Activated CD8-positive, alpha-beta T cell treated with anti-CD3 and anti-CD28 coated beads for 36 hours (primary cell): ENCODE results near the gene BCLAF1. TPM values are rescaled to one million over a fixed set of nuclear protein-coding genes. Genes with fewer than 3 reads are reported as not detected.

Experiments used
- ATAC-seq: fragments of 200-7000 bp; cut with Tn5 transposase; one replicate; pipeline ENCODE4 v1.10.0; 2021; ENCODE audit warnings: mild to moderate bottlenecking, moderate library complexity
- CTCF ChIA-PET: fragments of 350-600 bp; sonication (Branson Sonifier 250); formaldehyde crosslinking; loops from one replicate; lab custom pipeline; 2021; ENCODE audit warnings: antibody characterized with exemption; lab: Charles Lee
- POLR2A ChIA-PET: fragments of 350-600 bp; sonication (Branson Sonifier 250); formaldehyde crosslinking; loops from one replicate; lab custom pipeline; 2021; ENCODE audit warnings: antibody characterized with exemption; lab: Charles Lee
- DNase-seq: peaks from one replicate; pipeline ENCODE4 v3.0.0-alpha.2; 2020
- H3K27ac Mint-ChIP-seq: one replicate; pipeline ENCODE4 v1.8.0; 2021; ENCODE audit warnings: mild to moderate bottlenecking, mixed read lengths
- H3K27me3 Mint-ChIP-seq: one replicate; pipeline ENCODE4 v1.8.0; 2021; ENCODE audit warnings: mixed read lengths
- H3K36me3 Mint-ChIP-seq: one replicate; pipeline ENCODE4 v1.8.0; 2021; ENCODE audit warnings: low read depth, mixed read lengths
- H3K4me1 Mint-ChIP-seq: one replicate; pipeline ENCODE4 v1.8.0; 2021; ENCODE audit warnings: low read depth, mixed read lengths
- H3K4me3 Mint-ChIP-seq: one replicate; pipeline ENCODE4 v1.8.0; 2021; ENCODE audit warnings: mild to moderate bottlenecking, moderate library complexity, mixed read lengths
- H3K9me3 Mint-ChIP-seq: one replicate; pipeline ENCODE4 v1.8.0; 2021; ENCODE audit warnings: mixed read lengths
- CTCF ChIP-seq: fragments of 200-600 bp; IDR thresholded peaks from one replicate; pipeline ENCODE4 v1.8.0; 2022; ENCODE audit warnings: antibody characterized with exemption, mild to moderate bottlenecking
- intact Hi-C: fragments of 100-400 bp; cut with micrococcal nuclease; formaldehyde crosslinking; loops from one replicate; pipeline ENCODE4 v1.10.0; 2022
- total RNA-seq, 2 experiments: library from RNA; stranded (reverse); gene quantifications; one replicate each; pipeline ENCODE4 v1.2.3, GENCODE V29; 2021

Gene BCLAF1
- total RNA-seq = 100 to 1,000 TPM; 128 to 137 TPM

GRCh38 chr6:136289579-136290409, at the start of gene BCLAF1:
Gene BCLAF1, minus strand, starts transcription at chr6:136289846. Its CDS starts 9,980 bp downstream, at chr6:136279866.
- Mint-ChIP-seq H3K36me3 (peaks cover 43% of the 10 kb centered on the region), H3K4me1 (peaks cover 37% of the 10 kb centered on the region), H3K27me3 (no peaks in the 10 kb centered on the region), H3K4me3 (peak within 1 kb of the TSS; percentile 91), H3K27ac (peak within 1 kb of the TSS; percentile 100), H3K9me3 (no peaks in the 10 kb centered on the region)
- POLR2A ChIA-PET = interaction anchor here (0.5 to 6.5 kb wide), 23 partner anchors 9 to 1645 kb away, joined by 3 to 88 read pairs (median 4); partner anchors contain the start of genes AHI1, MAP3K5, MTFR2 and MYB
- intact Hi-C loops = loop anchor here (5.0 kb wide), 1 partner anchor 37 kb away; the partner anchor contains the start of gene MTFR2
- TF ChIP-seq CTCF = no peak
- CTCF ChIA-PET = interaction anchor here (0.8 to 1.7 kb wide), 11 partner anchors 15 to 505 kb away, joined by 3 to 6 read pairs (median 3); partner anchors contain the start of genes MAP3K5 and MTFR2
- DNase-seq = peak; percentile 100
- ATAC-seq = peak; percentile 85

- POLR2A ChIA-PET = interaction anchor here (1.4 kb wide), 1 partner anchor 27 kb away, joined by 3 read pairs; no protein-coding TSS in a partner anchor
- Mint-ChIP-seq H3K36me3 (no peaks in the 10 kb centered on the region), H3K9me3 (no peaks in the 10 kb centered on the region), H3K4me1 (no peaks in the 10 kb centered on the region), H3K27ac (no peak overlapping the region), H3K4me3 (no peak overlapping the region), H3K27me3 (no peaks in the 10 kb centered on the region)
- CTCF ChIA-PET = interaction anchor here (2.4 kb wide), 1 partner anchor 21 kb away, joined by 8 read pairs; no protein-coding TSS in a partner anchor
- no peak for DNase-seq
- no peak for ATAC-seq
- TF ChIP-seq CTCF = no peak
- intact Hi-C loops = no loop called here
These were observed 48.8 kb upstream of the BCLAF1 start for GRCh38 chr6:136338486-136338885.

- ATAC-seq (no peak), DNase-seq (no peak)
- intact Hi-C loops = no loop called here
- no peaks in the 10 kb centered on the region for H3K9me3 Mint-ChIP-seq
- no peaks in the 10 kb centered on the region for H3K36me3 Mint-ChIP-seq
- ChIA-PET POLR2A (interaction anchor here (1.4 kb wide), 1 partner anchor 28 kb away, joined by 3 read pairs; no protein-coding TSS in a partner anchor), CTCF (interaction anchor here (0.7 to 2.4 kb wide), 2 partner anchors 20 to 101 kb away, joined by 3 to 8 read pairs; no protein-coding TSS in a partner anchor)
- H3K27ac Mint-ChIP-seq = no peak overlapping the region
- H3K27me3 Mint-ChIP-seq = no peaks in the 10 kb centered on the region
- no peak for TF ChIP-seq CTCF
- H3K4me3 Mint-ChIP-seq = no peak overlapping the region
- H3K4me1 Mint-ChIP-seq = no peaks in the 10 kb centered on the region
These were observed 48.0 kb upstream of the BCLAF1 start for GRCh38 chr6:136337606-136338005.

GRCh38 chr6:136337121-136337520, 47.5 kb upstream of the BCLAF1 start:
- no peak overlapping the region for H3K27ac Mint-ChIP-seq
- ATAC-seq (no peak), DNase-seq (no peak)
- TF ChIP-seq CTCF = no peak
- intact Hi-C loops = no loop called here
- H3K9me3 Mint-ChIP-seq = no peaks in the 10 kb centered on the region
- no peaks in the 10 kb centered on the region for H3K4me1 Mint-ChIP-seq
- H3K36me3 Mint-ChIP-seq = no peaks in the 10 kb centered on the region
- CTCF ChIA-PET = interaction anchor here (0.7 to 2.4 kb wide), 2 partner anchors 19 to 100 kb away, joined by 3 to 8 read pairs; no protein-coding TSS in a partner anchor
- H3K4me3 Mint-ChIP-seq = no peak overlapping the region
- no peaks in the 10 kb centered on the region for H3K27me3 Mint-ChIP-seq
- POLR2A ChIA-PET = interaction anchor here (1.4 kb wide), 1 partner anchor 29 kb away, joined by 3 read pairs; no protein-coding TSS in a partner anchor
